Activated T-cell treated with anti-CD3 and anti-CD28 coated beads for 4 hours (primary cell): ENCODE results near the gene PTPRN2.

Experiments used
- DNase-seq: peaks from one replicate; pipeline ENCODE4 v3.0.0-alpha.2; 2020

The PTPRN2 gene

DNA sequence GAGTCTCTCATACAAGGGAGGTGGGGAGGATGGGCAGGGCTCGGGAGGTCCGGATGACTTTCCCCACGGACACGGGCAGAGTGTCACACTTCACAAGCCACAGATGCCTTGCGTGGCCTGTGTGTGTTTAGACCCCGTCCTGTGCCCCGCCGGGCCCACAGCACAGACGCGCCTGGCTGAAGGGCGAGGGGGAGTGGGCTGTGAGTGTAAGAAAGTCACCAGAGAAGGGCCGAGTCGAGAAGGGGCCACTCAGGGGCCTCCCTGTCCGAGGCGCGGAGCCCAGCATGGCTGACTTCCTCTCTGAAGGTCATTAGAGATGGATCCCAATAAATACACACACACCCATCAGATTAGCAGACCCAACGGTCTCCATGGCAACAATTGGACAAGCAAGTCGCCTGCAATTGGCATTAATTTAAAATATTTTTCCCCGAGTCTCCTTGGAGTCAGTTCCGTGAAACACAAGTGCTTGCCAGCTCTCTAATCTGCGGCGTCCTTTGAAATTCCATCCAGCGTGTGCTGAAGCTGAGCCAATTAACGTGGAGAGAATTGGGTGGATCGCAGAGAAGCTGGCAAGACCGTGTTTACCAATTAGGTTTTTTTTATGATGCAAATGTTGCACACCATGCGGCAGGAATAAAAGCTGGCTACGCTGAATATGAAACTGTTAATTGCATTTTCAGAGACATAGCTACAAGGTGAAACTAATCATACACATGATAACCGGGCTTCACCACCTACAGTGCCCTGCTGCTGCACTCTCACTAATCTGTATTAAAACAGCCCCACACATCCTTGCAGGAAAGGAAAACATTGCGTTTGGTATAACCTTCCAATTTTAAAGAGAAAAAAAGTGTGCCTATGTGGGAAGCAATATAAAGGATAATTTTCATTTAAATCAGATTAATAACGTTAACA lies 571.2 kb downstream of the PTPRN2 start:
- no peak for DNase-seq

DNA sequence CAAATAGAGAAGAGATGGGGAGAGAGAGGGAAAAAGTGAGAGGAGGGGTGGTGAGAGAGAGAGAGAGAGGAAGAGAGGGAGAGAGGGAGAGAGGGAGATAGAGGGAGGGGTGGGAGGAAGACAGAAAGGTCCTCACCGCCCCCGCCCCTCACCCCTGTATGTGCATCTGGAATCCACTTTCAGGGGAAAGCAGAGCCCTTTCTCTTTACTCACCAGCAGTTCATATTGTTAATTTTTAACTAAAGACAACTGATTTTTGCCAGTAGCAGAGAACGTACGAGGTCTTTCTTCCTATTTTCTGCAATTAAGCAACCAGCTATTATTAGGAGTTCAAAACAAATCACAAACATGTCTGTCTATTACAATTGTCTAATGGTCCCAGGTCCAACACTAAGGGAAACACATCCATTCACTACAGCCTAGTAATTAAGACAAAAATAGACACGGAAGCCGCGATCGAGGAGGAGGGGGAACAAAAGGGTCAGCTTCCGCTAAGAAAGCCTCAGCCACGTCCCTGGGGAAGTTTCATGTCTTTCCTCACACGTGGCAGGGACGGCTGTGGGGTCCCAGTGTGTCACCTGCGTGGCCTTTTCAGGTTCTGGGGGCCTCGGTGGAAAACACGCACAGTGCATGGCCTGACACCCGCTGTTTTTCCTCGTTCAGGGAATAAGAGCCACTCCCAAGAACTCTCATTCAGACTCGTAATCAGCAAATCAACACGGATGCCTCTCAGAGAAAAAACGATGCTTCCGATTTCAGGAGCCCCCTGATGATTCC lies 572.0 kb downstream of the PTPRN2 start:
- DNase-seq = no peak

DNA sequence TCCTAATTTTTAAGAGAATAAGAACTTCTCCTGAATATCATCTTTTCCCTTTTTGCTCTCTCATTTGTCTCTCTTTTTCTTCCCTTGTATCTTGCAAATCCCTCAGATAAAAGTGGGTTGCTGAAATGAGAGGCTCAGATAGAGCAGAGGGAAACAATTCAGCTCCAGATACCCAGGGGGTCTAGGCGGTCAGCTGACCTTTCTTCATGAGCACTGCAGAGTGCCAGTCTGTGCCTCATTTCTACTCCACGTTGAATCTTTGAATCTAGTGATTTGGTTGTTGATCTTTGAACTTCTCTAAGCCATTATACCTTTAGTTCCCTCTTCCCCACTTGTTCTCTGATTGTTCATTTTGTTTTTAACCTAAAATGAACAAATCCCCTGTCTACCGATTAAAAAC lies 572.6 kb downstream of the PTPRN2 start:
- DNase-seq = no peak

DNA sequence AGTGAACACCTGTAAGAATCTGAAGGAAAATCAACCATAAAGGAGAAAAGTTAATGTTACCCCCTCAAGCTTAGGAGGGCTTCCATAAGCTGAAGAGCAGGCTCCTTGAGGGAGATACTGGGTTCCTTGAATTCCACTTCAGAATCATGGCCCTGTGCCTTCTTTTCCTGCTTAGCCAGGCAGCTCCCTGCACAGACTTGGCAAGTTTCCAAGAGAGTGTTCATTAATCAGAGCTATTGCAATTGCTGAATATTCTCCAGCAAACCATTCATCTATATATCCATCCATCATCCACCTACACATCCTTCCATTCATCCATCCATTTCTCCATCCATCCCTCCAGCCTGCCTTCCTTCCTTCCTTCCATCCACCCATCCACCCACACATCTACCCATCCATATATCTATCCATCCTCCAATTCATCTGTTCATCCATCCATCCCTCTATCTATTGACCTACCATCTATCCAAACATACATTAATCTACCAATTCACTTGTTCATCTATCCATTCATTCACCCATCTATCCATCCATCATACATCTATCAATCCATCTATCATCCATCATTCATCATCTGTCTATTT lies 574.4 kb downstream of the PTPRN2 start:
- no peak for DNase-seq

DNA sequence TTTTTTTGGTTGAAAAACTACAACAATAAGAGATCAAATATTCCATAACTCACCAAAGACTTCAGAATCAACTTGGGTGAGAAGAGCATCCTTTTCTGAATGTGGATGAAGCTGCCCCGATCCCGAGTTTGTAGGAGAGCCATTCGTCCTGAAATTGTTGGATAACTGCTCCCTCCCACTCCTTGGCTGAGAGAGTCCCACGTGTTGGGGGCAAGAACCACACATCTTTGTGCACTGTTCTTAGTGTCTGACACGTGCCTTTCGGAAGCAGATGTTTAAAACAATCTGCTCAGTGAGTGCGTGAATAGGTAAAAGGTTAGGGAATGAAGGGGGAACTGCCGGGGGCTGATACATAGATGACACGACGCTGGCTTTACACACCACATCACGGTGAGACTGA lies 575.7 kb downstream of the PTPRN2 start:
- DNase-seq = no peak

DNA sequence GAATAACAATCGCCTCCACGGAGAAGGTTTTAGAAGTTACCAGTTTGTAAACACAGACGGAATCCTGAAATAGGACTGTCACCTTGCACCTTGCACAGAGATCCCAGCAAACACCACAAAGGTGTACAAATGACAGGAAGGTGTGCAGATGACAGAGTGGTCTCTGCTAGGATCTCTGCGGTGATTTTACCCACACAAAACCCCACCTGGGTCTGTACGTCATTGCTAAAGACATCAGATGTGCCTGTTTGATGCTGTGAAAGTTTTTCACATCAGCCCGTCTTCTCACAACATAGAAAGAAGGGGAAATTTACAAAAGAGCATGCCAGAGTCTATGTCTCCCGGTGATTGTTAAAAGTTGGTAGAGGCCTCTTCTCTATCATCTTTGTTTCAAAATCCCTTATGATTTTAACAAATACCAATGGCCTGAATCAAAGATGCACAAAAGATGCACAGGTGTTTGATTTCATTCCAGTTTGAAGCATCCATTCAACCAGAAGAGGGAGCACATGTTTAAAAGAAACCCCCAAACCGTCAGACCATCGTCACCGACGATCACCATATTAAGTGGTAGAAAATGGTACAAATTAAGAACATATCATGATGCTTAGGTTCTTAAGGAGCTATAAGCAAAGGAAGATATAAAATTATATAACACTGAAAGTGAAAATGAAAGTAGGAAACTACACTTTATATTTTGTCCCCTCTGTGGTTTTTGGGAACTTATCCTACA lies 576.5 kb downstream of the PTPRN2 start:
- no peak for DNase-seq

DNA sequence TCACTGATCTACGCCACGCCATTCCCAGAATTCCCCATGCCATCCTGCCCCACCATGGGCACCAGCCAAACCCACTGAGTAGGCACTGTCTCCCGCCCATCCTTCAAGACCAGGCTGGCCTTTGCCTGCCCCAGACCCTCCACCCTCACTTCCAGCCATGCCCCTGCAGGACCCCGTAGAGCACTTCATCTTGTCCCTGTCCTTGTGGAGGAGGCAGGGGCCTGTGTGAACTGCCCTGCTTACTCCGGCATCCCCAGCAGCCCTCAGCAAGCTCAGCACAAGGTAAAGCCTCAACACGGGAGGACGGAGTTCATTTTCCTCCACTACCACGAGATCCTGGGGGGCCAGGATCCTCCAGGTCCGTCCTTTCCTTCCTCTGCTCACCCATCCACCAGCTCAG lies 577.7 kb downstream of the PTPRN2 start:
- DNase-seq = no peak

DNA sequence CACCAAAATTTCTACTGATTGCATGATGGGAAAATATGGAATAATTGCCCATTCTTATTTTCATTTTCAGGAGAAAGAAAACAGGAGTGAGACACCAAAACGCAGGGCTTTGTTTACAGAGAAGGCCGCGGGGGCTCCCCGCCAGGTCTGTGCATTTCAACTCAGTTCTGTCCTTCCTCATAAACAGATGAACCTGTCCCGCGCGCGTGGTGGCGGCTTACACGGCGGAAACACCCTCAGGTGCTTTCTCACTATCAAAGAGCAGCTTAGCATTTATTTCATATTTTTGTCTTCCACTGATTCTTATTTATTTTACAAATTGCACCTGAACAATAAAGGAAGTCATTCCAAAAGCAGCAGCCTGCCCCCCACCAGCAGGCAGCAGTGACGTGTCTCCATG lies 579.4 kb downstream of the PTPRN2 start:
- no peak for DNase-seq

DNA sequence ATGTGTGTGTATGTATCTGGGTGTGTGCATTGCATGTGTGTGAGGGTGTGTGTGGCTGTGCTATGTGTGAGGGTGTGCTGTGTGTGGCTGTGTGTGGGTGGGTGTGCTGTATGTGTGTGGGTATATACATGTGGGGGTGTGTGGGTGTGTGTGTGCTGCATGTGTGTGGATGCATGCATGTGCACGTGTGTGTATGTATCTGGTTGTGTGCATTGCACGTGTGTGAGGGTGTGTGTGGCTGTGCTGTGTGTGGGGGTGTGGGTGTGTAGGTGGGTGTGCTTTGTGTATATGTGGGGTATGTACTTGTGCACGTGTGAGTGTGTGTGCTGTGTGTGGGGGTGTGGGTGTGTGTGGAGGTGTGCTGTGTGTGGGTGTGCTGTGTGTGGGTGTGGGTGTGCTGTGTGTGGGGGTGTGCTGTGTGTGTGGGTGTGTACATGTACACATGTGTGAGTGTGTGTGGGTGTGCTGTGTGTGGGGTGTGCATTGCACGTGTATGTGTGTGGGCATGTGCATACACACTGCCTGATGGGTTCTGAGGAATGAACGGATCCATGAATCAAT lies 579.8 kb downstream of the PTPRN2 start:
- DNase-seq = no peak

DNA sequence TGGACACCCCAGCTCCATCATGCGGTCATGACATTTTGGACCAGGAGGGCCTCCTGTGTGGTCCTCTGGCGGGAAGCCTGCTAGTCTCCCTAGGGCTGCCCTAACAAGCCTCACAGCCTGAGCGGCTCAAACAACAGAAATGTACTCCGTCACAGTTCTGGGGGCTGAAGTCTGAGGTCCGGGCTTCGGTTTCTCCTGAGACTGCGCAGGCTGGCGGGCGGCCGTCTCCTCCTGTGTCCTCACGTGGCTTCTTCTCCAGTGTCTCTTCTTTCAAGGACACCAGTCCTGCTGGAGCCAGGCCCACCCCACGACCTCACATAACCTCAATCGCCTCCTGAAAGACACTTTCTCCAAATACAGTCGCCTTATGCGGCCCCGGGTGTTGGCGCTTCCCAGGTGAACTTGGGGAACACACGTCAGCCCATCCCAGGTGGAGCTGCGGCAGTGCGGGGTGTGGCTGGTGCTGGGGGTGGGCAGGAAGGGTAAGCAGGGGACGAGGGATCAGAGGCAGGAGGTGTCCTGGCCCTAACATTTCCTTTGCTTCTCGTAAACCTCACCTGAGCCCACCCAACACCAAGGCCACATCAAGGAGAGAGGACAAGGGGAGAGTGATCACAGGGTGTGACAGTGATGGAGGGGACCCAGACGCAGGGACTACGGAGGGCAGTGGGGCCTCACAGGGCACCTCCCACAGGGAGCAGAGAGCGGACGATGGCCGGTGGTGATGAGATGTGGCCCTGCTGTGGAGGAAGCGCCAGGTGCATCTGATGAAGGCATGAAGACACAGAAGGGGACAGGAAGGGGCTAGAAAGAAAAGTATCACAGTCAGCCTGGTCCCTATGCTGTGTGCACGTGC lies 580.6 kb downstream of the PTPRN2 start:
- DNase-seq = no peak

DNA sequence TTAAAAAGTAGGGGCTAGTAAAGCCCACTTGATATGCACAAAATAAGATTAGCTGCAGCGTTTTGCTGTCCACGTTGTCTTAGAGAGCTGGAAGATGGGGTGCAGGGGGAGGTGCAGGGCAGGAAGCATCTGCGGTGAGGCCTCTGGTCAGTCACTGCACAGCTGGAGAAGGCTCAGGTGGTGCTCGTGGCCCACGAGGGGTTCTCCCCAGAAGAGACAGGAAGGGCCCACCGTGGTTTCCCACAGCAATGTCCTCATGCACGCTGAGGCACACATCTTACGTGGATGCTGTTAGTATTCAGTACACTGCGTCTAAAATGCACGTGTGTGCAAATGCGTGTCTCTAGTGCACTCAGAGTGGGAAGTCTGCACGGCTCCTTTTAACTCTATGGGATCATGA lies 582.1 kb downstream of the PTPRN2 start:
- no peak for DNase-seq

DNA sequence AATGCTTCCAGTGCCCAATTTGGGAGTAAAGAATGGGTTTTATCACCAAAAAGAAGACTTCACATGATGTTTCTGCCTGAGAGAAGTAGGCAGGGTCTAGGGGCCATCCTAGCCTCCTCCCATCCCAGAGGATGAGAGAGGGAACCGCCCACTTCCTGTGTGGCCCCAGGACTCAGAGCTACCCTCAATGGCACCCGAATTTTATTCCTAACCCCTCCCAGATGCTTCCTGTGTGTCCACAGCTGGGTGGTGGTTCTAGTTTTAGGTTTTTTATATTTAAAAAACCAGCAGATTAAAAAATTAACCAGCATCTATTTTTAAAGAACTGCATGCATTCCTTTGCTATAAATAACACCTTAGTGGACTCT lies 583.5 kb downstream of the PTPRN2 start:
- no peak for DNase-seq

DNA sequence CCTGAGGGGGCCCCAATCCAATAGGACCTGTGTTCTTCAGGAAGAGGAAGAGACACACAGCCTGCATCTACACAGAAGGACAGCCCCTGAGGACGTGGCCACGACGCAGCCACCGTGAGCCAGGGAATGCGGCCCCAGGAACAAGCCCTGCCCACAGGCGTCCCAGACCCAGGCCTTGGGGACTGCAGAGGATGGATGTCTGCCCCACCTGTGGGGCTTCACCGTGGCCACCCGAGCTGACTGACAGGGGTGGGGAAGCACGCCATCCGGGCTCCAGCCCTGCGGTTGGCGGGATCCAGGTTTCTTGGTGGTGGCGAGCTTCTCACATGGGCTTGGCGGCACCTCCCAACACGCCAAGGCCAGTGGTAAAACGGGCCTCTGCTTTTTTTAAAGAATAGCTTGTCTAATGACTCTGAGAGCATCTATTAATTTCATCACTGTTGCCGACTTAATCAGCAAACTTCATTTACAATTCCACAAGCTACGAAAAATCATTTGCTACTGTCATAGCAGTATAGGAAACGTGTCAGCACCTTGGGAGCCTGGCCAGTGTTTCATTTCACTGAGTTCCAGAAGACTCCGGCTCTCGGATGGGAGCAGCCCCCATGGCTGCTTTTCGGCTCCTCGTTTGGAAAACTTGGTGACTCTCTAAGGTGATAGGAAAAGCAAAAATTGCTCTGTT lies 584.0 kb downstream of the PTPRN2 start:
- no peak for DNase-seq

DNA sequence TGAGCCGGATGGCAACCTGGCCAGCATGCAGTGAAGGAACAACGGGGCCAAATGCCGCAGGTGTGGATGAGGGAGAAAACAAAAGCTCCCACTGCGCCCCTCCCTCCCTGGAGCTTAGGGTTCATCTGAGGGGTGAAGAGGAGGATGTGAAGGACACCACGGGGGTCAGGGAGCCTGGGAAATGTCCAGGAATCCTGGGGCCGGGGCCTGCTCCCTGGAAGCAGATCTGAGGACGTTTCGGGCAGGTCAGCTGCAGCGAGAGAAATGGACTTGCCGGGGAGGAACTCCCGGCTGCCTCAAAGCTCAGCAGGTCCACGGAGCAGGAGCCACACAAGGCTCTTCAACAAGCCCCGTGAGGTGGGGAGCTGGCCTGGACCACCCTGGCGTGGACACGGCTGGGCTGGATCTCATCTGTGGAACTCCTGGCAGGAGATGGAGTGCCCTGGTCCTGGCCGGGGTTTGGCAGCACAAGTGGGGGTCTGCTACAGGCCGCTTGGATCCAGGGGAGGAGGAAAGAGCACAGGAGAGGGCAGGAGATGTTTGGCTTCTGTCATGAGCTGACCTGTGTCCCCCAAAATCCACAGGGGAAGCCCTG lies 585.0 kb downstream of the PTPRN2 start:
- DNase-seq = no peak

DNA sequence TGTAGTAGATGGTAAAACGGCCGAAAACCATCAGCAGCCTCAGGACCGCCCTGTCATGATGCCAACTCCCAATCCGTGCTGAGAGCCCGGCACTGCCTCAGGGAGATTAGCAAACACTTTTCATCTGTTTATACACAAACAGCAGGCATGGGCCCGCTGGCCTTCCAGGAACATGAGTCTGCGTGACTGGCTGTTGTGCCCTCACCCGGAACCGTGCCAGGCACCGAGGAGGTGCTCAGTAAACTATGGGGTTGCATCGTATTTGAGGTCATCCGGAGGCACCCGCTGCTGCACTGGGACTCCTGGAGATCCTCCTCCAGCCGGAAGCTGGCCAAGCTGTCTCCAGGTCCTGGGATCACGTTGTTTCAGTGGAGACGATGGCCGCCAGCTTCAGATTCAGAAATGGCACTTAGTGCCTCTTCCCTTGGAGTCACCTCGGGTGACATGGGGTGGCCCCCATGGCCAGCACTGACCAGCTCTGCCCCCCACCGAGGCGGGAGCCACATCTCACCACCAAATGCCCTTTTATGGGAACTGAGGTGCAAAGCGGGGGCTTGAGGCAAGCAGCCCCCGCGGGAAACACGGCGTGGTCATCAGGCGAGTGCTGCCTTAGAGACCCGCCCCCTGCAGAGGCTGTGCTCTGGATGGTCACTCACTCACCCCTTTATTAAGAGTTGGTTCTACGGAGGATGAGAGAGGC lies 585.9 kb downstream of the PTPRN2 start:
- DNase-seq = no peak

DNA sequence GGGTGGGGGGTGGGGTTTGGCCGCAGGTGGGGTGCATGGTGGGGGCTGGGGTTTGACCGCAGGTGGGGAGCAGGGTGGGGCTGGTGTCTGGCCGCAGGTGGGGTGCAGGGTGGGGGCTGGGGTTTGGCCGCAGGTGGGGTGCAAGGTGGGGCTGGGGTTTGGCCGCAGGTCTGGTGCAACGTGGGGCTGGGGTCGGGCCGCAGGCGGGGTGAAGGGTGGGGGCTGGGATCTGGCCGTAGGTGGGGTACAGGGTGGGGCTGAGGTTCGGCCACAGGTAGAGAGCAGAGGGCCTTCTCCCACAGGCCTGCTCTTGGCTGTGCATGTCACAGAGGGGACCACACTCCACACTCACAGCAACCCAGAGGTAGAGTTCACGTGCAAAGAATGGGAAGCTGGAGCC lies 586.6 kb downstream of the PTPRN2 start:
- DNase-seq = no peak

DNA sequence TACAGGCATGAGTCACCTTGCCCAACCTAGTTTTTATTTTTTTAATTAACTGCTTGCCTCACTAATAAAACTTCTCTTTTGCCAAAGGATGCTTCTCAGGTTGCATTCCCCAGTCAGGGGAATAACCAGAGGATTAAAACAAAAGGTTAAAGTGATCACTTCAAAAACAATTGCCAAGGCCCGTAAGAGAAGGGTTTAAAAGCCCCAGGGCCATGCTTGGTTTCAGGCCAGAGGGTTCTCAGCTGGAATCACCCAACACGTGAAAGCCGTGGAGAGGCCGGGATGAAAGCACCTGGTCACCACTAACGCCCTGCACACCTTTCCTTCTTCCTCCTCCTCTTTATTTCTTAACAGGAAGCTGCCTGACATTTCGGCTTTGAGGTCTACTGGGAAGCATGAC lies 587.5 kb downstream of the PTPRN2 start:
- no peak for DNase-seq

DNA sequence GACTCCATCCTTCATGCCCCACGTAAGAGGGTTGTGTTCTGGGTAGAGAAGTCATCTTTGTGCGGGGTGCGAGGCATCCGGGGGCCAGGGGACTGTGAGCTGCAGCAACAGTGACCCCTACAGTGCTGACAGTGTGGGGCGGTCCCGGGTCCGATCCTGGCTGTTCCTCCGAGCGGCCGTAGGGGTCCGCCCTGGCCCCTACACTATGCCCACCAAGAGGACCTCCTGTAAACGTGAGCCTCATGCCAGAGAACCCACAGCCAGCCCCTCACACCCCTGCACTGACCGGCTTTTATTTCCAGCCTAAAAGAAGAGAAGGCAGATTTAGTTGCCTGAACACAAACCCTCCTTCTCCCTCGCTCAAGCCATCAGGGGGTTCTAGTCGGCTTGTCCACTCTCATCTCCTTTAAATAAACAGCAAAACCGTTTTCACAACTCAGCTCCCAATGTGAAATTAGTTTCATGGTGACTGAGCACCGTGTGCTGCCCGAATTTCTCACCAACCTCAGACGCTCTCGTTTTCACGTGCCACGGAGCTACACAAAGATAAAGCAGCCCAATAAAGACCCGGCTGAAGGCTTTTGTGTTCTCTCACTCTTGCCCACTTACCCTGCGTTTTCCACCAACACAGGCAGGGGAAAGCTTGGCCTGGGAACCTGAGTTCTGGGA lies 588.6 kb downstream of the PTPRN2 start:
- no peak for DNase-seq

DNA sequence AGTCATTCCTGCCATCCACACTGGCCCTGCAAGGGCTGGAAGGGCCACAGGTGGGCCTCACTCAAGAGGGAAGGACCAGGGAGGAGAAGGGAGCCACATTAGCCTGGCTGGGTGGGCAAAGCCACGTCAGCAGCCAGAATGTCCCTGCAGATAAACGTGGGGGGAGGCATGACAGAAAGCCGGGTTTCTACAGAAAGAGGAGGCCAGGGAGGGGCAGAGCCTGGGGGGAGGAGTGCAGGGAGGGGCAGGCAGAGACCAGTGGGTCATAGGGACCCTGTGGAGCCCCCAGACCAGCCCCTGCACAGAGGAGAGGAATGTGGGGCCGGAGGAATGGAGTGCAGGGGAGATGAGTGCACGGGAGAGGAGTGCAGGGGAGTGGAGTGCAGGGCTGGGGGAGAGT lies 590.2 kb downstream of the PTPRN2 start:
- no peak for DNase-seq

DNA sequence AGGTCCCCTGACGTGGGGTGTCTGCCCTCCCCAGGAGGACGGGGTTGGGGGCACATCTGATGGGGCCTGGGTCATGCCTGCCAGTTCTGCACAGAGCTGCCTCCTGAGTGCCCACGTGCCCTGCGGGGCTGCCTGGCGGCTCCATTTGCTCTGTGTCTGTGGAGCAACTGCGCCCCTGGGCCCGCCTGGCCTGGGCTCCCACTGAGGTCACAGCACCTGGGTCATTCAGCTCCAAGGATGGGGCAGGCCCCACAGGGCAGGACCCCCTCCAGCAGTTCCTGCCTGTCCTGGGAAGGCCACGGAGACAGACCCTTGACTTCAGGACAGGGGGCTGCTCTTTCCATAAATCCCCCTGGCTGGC lies 590.6 kb downstream of the PTPRN2 start:
- DNase-seq = no peak
